ENCODE data around the gene KIF19. TPM values are rescaled to one million over a fixed set of nuclear protein-coding genes. Genes with fewer than 3 reads are reported as not detected.
"Not testable (repeated sequence)": the region's sequence is repeated elsewhere in the genome, so short reads cannot be mapped to it uniquely, and the experiment has no call there.

KIF19 gene, protein sequence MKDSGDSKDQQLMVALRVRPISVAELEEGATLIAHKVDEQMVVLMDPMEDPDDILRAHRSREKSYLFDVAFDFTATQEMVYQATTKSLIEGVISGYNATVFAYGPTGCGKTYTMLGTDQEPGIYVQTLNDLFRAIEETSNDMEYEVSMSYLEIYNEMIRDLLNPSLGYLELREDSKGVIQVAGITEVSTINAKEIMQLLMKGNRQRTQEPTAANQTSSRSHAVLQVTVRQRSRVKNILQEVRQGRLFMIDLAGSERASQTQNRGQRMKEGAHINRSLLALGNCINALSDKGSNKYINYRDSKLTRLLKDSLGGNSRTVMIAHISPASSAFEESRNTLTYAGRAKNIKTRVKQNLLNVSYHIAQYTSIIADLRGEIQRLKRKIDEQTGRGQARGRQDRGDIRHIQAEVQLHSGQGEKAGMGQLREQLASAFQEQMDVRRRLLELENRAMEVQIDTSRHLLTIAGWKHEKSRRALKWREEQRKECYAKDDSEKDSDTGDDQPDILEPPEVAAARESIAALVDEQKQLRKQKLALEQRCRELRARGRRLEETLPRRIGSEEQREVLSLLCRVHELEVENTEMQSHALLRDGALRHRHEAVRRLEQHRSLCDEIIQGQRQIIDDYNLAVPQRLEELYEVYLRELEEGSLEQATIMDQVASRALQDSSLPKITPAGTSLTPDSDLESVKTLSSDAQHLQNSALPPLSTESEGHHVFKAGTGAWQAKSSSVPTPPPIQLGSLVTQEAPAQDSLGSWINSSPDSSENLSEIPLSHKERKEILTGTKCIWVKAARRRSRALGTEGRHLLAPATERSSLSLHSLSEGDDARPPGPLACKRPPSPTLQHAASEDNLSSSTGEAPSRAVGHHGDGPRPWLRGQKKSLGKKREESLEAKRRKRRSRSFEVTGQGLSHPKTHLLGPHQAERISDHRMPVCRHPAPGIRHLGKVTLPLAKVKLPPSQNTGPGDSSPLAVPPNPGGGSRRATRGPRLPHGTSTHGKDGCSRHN
- 1 to 10 TPM in 3 of 4 donors, under 1 TPM in 1; 0.94 to 7.7 (median 2.2) TPM for total RNA-seq

DNA sequence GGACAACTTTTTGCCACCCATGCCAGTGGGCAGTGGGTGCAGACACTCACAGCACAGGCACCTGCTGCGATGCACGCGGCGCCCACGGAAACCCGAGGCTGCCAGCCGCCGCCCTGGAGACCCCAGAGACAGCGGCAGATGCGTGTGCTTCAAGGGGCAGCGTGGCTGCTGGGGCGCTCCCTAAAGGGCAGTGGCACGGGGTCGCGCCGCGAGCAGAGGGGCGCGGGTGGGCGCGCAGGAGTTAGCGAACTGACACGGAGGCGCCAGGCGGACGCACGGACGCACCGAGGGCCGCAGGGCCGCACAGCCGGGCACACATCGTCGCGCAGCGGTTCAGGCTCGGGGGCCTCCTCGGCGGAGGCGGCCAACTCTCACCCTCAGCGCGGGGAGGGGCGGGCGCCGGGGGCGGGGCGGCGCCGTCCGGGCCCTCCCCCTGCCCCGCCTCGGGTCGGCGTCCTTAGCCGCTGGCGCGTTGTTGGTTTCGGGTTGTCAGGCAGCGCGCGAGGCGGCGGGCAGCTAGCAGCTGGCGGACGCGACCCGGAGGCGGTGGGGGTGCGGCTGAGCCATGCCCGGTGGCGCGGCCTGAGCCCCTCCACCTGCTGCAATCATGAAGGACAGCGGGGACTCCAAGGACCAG, at the start of gene KIF19:
Gene KIF19 (plus strand): TSS at position 484 of the 637 bp plus-strand sequence. CDS start 124 bp downstream, at position 608.
- WGBS, 2 donors = 0 to 3% methylated on average over 8 to 25 of the region's 73 CpGs
- Histone ChIP-seq H3K36me3 (no peaks in the 10 kb centered on the region), H3K27ac (peak within 1 kb of the TSS in 1 of 3 donors; percentile 33), H3K9me3 (no peaks in the 10 kb centered on the region), H3K4me3 (replicated peaks in 1 of 3) (peak within 1 kb of the TSS in 2 of 3 donors; percentile 16 to 38), H3K4me1 (peaks cover 15 to 27% of the 10 kb centered on the region in 2 donors), H3K27me3 (no peaks in the 10 kb centered on the region)
- intact Hi-C loops (cut with DNase I) = no loop called here
- TF ChIP-seq, protein P1, sequence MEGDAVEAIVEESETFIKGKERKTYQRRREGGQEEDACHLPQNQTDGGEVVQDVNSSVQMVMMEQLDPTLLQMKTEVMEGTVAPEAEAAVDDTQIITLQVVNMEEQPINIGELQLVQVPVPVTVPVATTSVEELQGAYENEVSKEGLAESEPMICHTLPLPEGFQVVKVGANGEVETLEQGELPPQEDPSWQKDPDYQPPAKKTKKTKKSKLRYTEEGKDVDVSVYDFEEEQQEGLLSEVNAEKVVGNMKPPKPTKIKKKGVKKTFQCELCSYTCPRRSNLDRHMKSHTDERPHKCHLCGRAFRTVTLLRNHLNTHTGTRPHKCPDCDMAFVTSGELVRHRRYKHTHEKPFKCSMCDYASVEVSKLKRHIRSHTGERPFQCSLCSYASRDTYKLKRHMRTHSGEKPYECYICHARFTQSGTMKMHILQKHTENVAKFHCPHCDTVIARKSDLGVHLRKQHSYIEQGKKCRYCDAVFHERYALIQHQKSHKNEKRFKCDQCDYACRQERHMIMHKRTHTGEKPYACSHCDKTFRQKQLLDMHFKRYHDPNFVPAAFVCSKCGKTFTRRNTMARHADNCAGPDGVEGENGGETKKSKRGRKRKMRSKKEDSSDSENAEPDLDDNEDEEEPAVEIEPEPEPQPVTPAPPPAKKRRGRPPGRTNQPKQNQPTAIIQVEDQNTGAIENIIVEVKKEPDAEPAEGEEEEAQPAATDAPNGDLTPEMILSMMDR (IDR thresholded peaks at IDR 0.05) = no peak
- peak in 1 of 2 donors; percentile 42 for TF ChIP-seq POLR2A (IDR thresholded peaks at IDR 0.05)
- peak; percentile 58 to 70 for DNase-seq

DNA sequence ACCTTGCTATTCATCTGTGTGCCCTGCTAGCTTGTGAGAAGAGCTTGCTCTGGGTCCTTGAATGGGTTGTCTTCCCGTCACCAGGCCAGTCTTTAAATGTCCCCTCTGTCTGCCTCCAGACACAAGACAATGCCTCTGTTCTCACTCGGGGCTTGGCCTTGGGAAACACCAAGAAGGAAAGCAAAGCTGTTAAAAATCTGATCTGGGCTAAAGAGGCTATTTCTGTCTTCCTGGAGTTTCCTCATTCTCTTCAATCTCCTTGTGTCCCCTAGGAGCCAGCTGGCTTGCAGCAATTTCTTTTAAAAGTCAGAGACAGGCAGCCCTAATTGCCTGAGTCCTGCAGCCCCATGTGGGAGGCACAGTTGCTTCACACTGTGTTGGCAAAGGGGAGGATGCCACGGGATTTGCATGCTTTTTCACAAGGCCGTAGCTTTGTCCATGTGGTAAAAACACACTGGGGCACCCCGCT, 49.5 kb upstream of the KIF19 start:
- WGBS, 2 donors = 67 to 82% methylated on average over 5 of the region's 5 CpGs
- no peaks in the 10 kb centered on the region for H3K9me3 ChIP-seq
- no peak for TF ChIP-seq POLR2A (IDR thresholded peaks at IDR 0.05)
- TF ChIP-seq, protein P1 (IDR thresholded peaks at IDR 0.05) = no peak
- H3K36me3 ChIP-seq = no peaks in the 10 kb centered on the region
- H3K4me1 ChIP-seq = peaks cover 6 to 37% of the 10 kb centered on the region in 2 donors
- H3K27ac ChIP-seq = peak overlapping the region in 1 of 3 donors; percentile 33
- intact Hi-C loops (cut with DNase I) = no loop called here
- H3K27me3 ChIP-seq = no peaks in the 10 kb centered on the region
- no peak overlapping the region for H3K4me3 ChIP-seq (replicated peaks in 1 of 3)
- no peak for DNase-seq

DNA sequence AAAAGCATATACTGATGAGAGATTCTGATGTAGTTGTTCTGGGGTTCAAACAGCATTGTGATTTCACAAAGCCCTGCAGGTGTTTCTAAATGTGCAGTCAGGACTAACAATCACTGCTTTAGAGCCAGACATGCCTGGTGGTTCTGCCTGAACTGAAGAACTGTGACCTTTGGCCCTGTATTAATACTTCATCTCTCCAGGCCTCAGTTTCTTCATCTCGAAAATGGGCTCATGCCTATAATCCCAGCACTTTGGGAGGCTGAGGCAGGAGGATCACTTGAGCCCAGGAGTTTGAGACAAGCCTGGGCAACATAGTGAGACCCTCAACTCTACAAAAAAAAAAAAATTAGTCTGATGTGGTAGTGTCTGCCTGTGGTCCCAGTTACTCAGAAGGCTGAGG, 48.1 kb upstream of the KIF19 start:
- no peak overlapping the region for H3K27ac ChIP-seq
- intact Hi-C loops (cut with DNase I) = no loop called here
- H3K36me3 ChIP-seq = no peaks in the 10 kb centered on the region
- DNase-seq = no peak
- WGBS, 2 donors = 93 to 100% methylated on average over 1 of the region's 1 CpG
- TF ChIP-seq POLR2A (IDR thresholded peaks at IDR 0.05) = no peak
- TF ChIP-seq, protein P1 (IDR thresholded peaks at IDR 0.05) = no peak
- no peaks in the 10 kb centered on the region for H3K27me3 ChIP-seq
- H3K4me3 ChIP-seq (replicated peaks in 1 of 3) = no peak overlapping the region
- peaks cover 0 to 24% of the 10 kb centered on the region in 2 donors for H3K4me1 ChIP-seq
- no peaks in the 10 kb centered on the region for H3K9me3 ChIP-seq

DNA sequence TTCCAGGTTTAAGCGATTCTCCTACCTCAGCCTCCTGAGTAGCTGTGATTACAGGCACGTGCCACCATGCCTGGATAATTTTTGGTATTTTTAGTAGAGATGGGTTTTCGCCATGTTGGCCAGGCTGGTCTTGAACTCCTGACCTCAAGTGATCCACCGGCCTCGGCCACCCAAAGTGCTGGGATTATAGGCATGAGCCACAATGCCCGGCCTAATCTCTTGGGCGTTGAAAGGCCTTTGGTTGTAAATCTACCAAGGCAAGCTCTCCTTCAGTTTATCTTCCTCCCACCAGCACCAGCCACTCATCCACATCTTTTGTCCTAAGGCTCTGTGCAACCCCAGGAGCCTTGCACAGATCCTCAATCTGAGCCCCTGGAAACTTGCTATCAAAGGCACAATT, 46.4 kb upstream of the KIF19 start:
- H3K27ac ChIP-seq; DNase-seq; H3K4me3 ChIP-seq (replicated peaks in 1 of 3); H3K27me3 ChIP-seq; intact Hi-C loops (cut with DNase I); H3K36me3 ChIP-seq; H3K9me3 ChIP-seq: not testable (repeated sequence)
- WGBS, 2 donors = 87 to 92% methylated on average over 7 of the region's 7 CpGs
- H3K4me1 ChIP-seq = peaks cover 0 to 18% of the 10 kb centered on the region in 2 donors

DNA sequence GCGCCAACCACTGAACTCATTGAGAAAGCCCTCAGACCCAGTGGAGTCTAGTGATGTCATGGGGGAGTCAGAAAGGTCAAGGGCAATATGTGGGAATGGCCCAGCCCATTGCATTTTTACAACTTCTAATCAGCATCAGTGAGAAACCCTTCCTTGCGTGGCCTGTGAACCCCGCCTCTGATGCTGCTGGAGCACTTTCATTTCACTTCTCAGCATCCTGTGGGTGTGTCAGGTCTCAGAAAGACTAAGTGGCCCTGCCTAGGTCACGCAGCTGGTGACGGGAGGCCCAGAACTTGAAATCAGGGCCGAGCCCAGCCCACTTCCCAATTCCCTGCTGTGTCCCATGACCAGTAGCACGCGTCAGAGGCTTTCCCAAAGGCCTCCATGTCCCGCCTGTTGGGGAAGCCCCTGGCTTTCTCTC, 45.9 kb upstream of the KIF19 start:
- intact Hi-C loops (cut with DNase I) = no loop called here
- H3K27ac ChIP-seq = no peak overlapping the region
- no peak for DNase-seq
- H3K9me3 ChIP-seq = no peaks in the 10 kb centered on the region
- WGBS, 2 donors = 63 to 68% methylated on average over 9 of the region's 9 CpGs
- H3K4me3 ChIP-seq (replicated peaks in 1 of 3) = no peak overlapping the region
- no peaks in the 10 kb centered on the region for H3K36me3 ChIP-seq
- H3K4me1 ChIP-seq = peaks cover 0 to 22% of the 10 kb centered on the region in 2 donors
- TF ChIP-seq POLR2A (IDR thresholded peaks at IDR 0.05) = no peak
- TF ChIP-seq, protein P1 (IDR thresholded peaks at IDR 0.05) = no peak
- no peaks in the 10 kb centered on the region for H3K27me3 ChIP-seq

Data from thyroid gland (tissue), 4 donors.